NCI-H82 (cell line): Measurements from ENCODE around the gene NDUFS6.
A peak's percentile ranks its signal among the peaks of the same experiment; 100 is the strongest.
"Not testable (repeated sequence)": the region's sequence is repeated elsewhere in the genome, so short reads cannot be mapped to it uniquely, and the experiment has no call there.

Experiments
- DNase-seq: peaks from one replicate; lab custom pipeline; 2025; lab: John Stamatoyannopoulos, UW

NDUFS6 gene

GRCh38 chr5:1834022-1834551 lies 32.9 kb downstream of the NDUFS6 start:
- peak; percentile 15 for DNase-seq

- DNase-seq, result no peak
These were observed 33.7 kb downstream of the NDUFS6 start for GRCh38 chr5:1834721-1835429.

- DNase-seq, result no peak
These were observed 34.2 kb downstream of the NDUFS6 start for GRCh38 chr5:1835431-1835830.

GRCh38 chr5:1836176-1836890 lies 35.1 kb downstream of the NDUFS6 start:
- no peak for DNase-seq

- no peak for DNase-seq
These were observed 36.0 kb downstream of the NDUFS6 start for GRCh38 chr5:1836891-1837880.

GRCh38 chr5:1838013-1838412 lies 36.8 kb downstream of the NDUFS6 start:
- DNase-seq, result no peak

GRCh38 chr5:1840071-1840547 lies 38.9 kb downstream of the NDUFS6 start:
- DNase-seq, result no peak

GRCh38 chr5:1840741-1841521 lies 39.7 kb downstream of the NDUFS6 start:
- no peak for DNase-seq

- no peak for DNase-seq
These were observed 41.0 kb downstream of the NDUFS6 start for GRCh38 chr5:1842004-1842819.

GRCh38 chr5:1843761-1844160 lies 42.6 kb downstream of the NDUFS6 start:
- not testable (repeated sequence) for DNase-seq

- no peak for DNase-seq
These were observed 43.7 kb downstream of the NDUFS6 start for GRCh38 chr5:1844708-1845436.

- DNase-seq, result no peak
These were observed 44.5 kb downstream of the NDUFS6 start for GRCh38 chr5:1845696-1846095.

GRCh38 chr5:1846583-1846982 lies 45.4 kb downstream of the NDUFS6 start:
- no peak for DNase-seq

GRCh38 chr5:1847056-1847455 lies 45.8 kb downstream of the NDUFS6 start:
- no peak for DNase-seq

- no peak for DNase-seq
These were observed 46.4 kb downstream of the NDUFS6 start for GRCh38 chr5:1847611-1848010.

- DNase-seq, result no peak
These were observed 49.3 kb downstream of the NDUFS6 start for GRCh38 chr5:1850324-1851154.

GRCh38 chr5:1851290-1851934 lies 50.2 kb downstream of the NDUFS6 start:
- DNase-seq, result no peak

- DNase-seq, result no peak
These were observed 51.2 kb downstream of the NDUFS6 start for GRCh38 chr5:1852324-1852947.
